A673 (cell line): ENCODE results near the gene HMCN1. TPM values are rescaled to one million over a fixed set of nuclear protein-coding genes. Genes with fewer than 3 reads are reported as not detected.

Experiments used
- BruUV-seq: library from RNA; stranded (reverse); fragments of 400-500 nt; replicated peaks from 2 replicates; lab custom pipeline; 2021; lab: Mats Ljungman, UMichigan
- CTCF ChIA-PET: fragments of 300-600 bp; sonication (Branson Sonifier 250); formaldehyde crosslinking; loops from one replicate; lab custom pipeline; 2022; ENCODE audit warnings: antibody characterized with exemption; lab: Charles Lee
- POLR2A ChIA-PET: fragments of 300-600 bp; sonication (Branson Sonifier 250); formaldehyde crosslinking; loops from one replicate; lab custom pipeline; 2022; ENCODE audit warnings: antibody characterized with exemption; ENCODE audit not compliant: low non-redundant PET; lab: Charles Lee
- DNase-seq: peaks from one replicate; pipeline ENCODE4 v3.0.0-alpha.2; 2015; ENCODE audit warnings: low spot score
- H3K27ac ChIP-seq: fragments of 200-600 bp; sonication (generic); 2 replicates; pipeline ENCODE4 v1.5.1; 2016; ENCODE audit warnings: mixed run types, low read depth, mild to moderate bottlenecking, mixed read lengths, antibody characterized with exemption, low read length; ENCODE audit not compliant: poor library complexity, severe bottlenecking
- H3K27me3 ChIP-seq: fragments of 200-600 bp; sonication (generic); replicated peaks from 2 replicates; pipeline ENCODE4 v1.6.1; 2017; ENCODE audit warnings: mixed run types, low read depth, mild to moderate bottlenecking, mixed read lengths, antibody characterized with exemption, low read length; ENCODE audit not compliant: insufficient read depth, poor library complexity
- H3K36me3 ChIP-seq: fragments of 200-600 bp; sonication (generic); 2 replicates; pipeline ENCODE4 v1.6.1; 2016; ENCODE audit warnings: mixed run types, mild to moderate bottlenecking, mixed read lengths, antibody characterized with exemption, low read length; ENCODE audit not compliant: insufficient read depth, poor library complexity, severe bottlenecking
- H3K4me1 ChIP-seq: fragments of 200-600 bp; sonication (generic); 2 replicates; pipeline ENCODE4 v1.6.1; 2017; ENCODE audit warnings: mixed run types, mild to moderate bottlenecking, mixed read lengths, antibody characterized with exemption, low read length; ENCODE audit not compliant: insufficient read depth, poor library complexity, severe bottlenecking
- H3K4me3 ChIP-seq: fragments of 200-600 bp; sonication (generic); 2 replicates; pipeline ENCODE4 v1.5.1; 2016; ENCODE audit warnings: low read depth, mixed run types, mild to moderate bottlenecking, mixed read lengths, low read length; ENCODE audit not compliant: poor library complexity, severe bottlenecking
- H3K9me3 ChIP-seq: fragments of 200-600 bp; sonication (generic); 2 replicates; pipeline ENCODE4 v1.6.1; 2016; ENCODE audit warnings: mixed run types, low read depth, mild to moderate bottlenecking, mixed read lengths, antibody characterized with exemption, low read length; ENCODE audit not compliant: poor library complexity, severe bottlenecking
- CTCF ChIP-seq: fragments of 300-800, 200-600 bp; sonication (generic); conservative IDR thresholded peaks from 2 replicates; pipeline ENCODE4 v1.5.1; 2017; ENCODE audit warnings: low read depth, mild to moderate bottlenecking, antibody characterized with exemption, low read length, moderate library complexity, mixed read lengths
- EZH2 ChIP-seq: fragments of 200-600 bp; sonication (generic); IDR thresholded peaks from 2 replicates; pipeline ENCODE4 v1.6.1; 2017; ENCODE audit warnings: borderline replicate concordance, low read depth, mild to moderate bottlenecking, mixed read lengths, antibody characterized with exemption, low read length; ENCODE audit not compliant: poor library complexity, severe bottlenecking
- intact Hi-C: fragments of 100-400 bp; cut with micrococcal nuclease; formaldehyde crosslinking; loops from one replicate; pipeline ENCODE4 v1.10.0; 2022; ENCODE audit not compliant: unreplicated experiment
- total RNA-seq: library from RNA; stranded (reverse); gene quantifications from 2 replicates; pipeline ENCODE4 v1.2.3, GENCODE V29; 2021

HMCN1 gene
- total RNA-seq, 1 experiment from 2014 or later, result 134 TPM

DNA sequence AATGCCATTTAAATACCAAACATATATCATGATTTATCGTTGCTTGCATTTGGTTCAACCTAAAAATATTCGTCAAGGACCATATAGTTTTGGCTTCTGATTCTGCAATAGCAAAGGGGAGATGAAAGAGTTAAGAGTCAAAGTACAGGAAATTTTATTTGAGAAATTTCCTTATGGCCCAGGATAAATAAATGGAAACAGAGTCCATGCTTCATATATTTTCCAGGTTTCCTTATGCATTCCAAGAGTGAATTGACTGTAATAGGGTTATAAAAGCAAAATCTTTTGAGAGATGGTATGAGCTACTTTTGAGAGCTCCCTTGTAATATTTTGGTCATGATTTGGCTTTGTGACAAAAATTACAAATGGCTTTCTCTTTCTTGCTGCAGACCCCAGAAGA lies 140.1 kb downstream of the HMCN1 start:
- Histone ChIP-seq H3K4me1 (peaks cover 31% of the 10 kb centered on the region), H3K27me3 (no peaks in the 10 kb centered on the region), H3K4me3 (no peak overlapping the region), H3K36me3 (peaks cover 39% of the 10 kb centered on the region), H3K27ac (no peak overlapping the region), H3K9me3 (no peaks in the 10 kb centered on the region)
- DNase-seq, result no peak
- no TSS peak for BruUV-seq
- no peak for TF ChIP-seq CTCF
- TF ChIP-seq EZH2, result no peak
- intact Hi-C loops, result no loop called here
- CTCF ChIA-PET, result no interaction called here
- POLR2A ChIA-PET, result no interaction called here

DNA sequence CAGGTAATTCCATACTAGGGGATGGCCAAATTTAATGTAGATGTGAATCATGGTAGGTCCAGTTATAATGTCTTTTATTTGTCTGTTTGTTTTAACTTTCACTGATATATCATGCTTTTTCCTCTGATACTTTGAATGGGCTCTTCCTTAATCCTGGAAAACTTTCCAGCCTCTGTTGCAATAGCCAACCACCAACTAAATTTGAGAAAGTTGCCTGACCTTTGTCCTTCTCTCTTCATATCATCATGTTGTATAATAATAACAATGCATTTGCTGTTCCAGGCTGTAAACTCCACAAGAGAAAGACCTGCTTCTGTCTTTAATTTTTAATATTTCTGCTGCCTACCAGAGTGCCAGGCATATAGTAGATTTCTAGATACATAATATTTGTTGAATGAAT lies 146.1 kb downstream of the HMCN1 start:
- ChIA-PET CTCF (no interaction called here), POLR2A (no interaction called here)
- DNase-seq, result no peak
- Histone ChIP-seq H3K4me1 (no peaks in the 10 kb centered on the region), H3K27ac (no peak overlapping the region), H3K9me3 (no peaks in the 10 kb centered on the region), H3K36me3 (peaks cover 35% of the 10 kb centered on the region), H3K4me3 (no peak overlapping the region), H3K27me3 (no peaks in the 10 kb centered on the region)
- intact Hi-C loops, result no loop called here
- TF ChIP-seq CTCF (no peak), EZH2 (no peak)
- BruUV-seq, result no TSS peak

- TF ChIP-seq EZH2 (no peak), CTCF (no peak)
Measured at GRCh38 chr1:185880779-185881333, 146.7 kb downstream of the HMCN1 start.

More at GRCh38 chr1:185880779-185881333, 146.7 kb downstream of the HMCN1 start:
- intact Hi-C loops, result no loop called here
- Histone ChIP-seq H3K27me3 (no peaks in the 10 kb centered on the region), H3K4me1 (no peaks in the 10 kb centered on the region), H3K4me3 (no peak overlapping the region), H3K9me3 (no peaks in the 10 kb centered on the region), H3K27ac (no peak overlapping the region), H3K36me3 (peaks cover 30% of the 10 kb centered on the region)
- no peak for DNase-seq
- no TSS peak for BruUV-seq
- CTCF ChIA-PET, result no interaction called here
- POLR2A ChIA-PET, result no interaction called here
